D721Med (cell line): ENCODE data around the gene TEX22.

ENCODE experiments used
- DNase-seq: peaks from one replicate; pipeline ENCODE4 v3.0.0; 2011; ENCODE audit warnings: low spot score; ENCODE audit not compliant: insufficient read length
- FAIRE-seq: peaks from 2 replicates; lab custom pipeline; 2011; peaks lifted over from hg19 to GRCh38; lab: Jason Lieb, UNC
- TF ChIP-seq, protein P1 (sequence below): IDR thresholded peaks from 2 replicates; pipeline ENCODE4 v1.5.1; 2012; ENCODE audit warnings: mild to moderate bottlenecking, control low read depth; ENCODE audit not compliant: insufficient read depth; ENCODE audit errors: missing control alignments

Gene TEX22

GRCh38 chr14:105353136-105353535, 45.2 kb upstream of the TEX22 start:
- no peak for DNase-seq
- TF ChIP-seq, protein P1, sequence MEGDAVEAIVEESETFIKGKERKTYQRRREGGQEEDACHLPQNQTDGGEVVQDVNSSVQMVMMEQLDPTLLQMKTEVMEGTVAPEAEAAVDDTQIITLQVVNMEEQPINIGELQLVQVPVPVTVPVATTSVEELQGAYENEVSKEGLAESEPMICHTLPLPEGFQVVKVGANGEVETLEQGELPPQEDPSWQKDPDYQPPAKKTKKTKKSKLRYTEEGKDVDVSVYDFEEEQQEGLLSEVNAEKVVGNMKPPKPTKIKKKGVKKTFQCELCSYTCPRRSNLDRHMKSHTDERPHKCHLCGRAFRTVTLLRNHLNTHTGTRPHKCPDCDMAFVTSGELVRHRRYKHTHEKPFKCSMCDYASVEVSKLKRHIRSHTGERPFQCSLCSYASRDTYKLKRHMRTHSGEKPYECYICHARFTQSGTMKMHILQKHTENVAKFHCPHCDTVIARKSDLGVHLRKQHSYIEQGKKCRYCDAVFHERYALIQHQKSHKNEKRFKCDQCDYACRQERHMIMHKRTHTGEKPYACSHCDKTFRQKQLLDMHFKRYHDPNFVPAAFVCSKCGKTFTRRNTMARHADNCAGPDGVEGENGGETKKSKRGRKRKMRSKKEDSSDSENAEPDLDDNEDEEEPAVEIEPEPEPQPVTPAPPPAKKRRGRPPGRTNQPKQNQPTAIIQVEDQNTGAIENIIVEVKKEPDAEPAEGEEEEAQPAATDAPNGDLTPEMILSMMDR = no peak
- FAIRE-seq = no peak

DNA sequence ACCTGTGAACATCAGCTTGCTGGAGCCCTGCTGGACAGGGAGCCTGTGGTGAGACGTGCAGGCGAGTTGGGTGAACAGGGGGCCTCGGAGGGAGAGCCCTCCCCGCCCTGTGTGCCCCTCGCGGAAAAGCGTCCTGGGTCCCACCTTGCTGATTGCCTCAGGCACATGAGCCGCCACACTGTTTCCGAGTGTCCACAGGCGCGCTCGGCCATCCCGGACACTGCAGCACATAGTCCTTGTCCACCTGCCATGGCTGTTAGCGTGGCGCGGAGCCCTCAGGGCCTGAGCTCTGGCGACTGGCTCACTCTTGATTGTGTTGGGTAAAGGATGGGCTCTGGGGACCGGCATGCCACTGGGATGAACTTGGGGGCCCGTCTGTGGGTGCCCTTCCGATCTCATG, 43.8 kb upstream of the TEX22 start:
- no peak for DNase-seq
- TF ChIP-seq, protein P1 = no peak
- FAIRE-seq = no peak

DNA sequence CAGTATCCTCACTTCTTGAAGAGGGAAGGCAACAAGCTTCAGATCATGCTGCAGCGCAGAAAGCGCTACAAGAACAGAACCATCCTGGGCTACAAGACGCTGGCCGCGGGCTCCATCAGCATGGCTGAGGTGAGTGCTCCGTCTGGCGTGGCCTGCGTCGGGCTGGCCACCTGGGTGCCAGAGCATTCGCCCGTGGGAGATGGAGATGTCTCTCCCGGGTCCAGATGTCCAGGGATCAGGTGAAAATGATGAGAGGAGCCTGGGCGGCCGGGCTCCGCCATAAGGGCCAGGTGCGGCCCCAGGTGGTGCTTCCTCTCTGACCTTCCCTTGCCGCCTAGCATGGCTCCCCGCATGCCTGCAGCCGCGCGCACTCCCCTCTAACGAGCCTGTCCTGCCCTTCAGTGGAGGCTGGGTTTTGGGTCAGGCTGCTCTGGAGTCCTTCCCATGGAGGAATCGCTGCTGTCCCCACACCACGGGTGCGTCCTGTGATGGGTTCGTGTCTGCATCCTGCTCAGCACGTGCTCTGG, 43.2 kb upstream of the TEX22 start:
- FAIRE-seq = no peak
- TF ChIP-seq, protein P1 = no peak
- no peak for DNase-seq

DNA sequence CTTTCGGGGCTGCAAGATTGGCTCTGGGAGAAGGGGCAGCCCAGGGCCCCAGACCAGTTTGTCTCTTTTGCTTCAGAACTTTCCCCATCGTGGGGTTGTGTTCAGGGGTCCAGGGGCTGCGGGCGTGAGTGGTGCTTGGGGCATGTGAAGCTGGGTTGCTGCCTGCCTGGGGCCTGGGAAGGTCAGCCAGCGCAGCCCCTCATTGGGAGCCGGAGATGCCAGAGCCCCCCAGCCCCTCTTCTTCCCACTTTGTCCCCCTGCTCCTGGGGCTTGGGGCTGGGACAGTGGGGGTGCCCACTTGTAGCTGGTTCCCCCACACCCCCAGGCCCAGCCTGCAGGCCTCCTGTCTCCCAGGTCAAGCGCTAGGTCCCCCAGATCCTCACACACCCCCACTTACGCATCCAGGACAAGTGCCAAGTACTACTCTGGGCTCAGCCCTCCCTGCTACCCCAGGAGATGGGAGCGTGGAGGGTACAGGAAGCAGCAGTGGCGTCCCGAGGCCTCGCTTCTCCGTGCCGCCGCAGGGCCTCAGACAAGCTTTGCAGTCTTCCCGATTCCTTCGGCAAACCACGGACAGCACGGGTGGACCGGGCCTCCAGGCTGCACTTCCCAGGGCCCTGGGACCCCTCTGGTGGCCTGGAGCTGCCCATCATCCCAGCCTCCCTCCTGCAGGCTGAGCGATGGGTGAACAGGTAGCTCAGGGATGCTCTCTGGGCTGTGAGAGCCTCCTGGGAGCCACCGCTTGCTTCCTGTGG, 42.3 kb upstream of the TEX22 start:
- TF ChIP-seq, protein P1 = no peak
- FAIRE-seq (no peak), DNase-seq (no peak)

DNA sequence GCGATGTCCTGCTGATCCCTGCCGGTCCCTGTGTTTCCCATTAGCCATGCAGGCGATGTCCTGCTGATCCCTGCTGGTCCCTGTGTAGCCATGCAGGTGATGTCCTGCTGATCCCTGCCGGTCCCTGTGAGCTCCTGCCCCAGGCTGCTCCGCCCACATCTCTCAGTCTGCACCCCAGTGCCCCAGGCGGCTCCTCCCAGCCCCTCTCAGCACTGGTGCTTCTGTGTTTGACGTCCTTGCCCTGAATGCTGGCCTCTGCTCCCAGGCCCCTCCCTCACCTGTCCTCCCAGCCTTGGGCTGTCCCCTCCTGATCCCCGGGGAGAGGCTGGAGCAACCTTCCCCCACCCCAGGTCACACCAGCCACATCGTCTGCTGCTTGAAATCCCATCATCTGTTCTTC, 41.4 kb upstream of the TEX22 start:
- FAIRE-seq (no peak), DNase-seq (no peak)
- TF ChIP-seq, protein P1 = no peak

- no peak for FAIRE-seq
- TF ChIP-seq, protein P1 = no peak
- DNase-seq = no peak
These were observed 40.7 kb upstream of the TEX22 start for GRCh38 chr14:105357626-105358025.

GRCh38 chr14:105358140-105358846, 40.0 kb upstream of the TEX22 start:
- DNase-seq (no peak), FAIRE-seq (no peak)
- TF ChIP-seq, protein P1 = no peak
